ENCODE results near the gene ZNF772.
"Not testable (repeated sequence)": the region's sequence is repeated elsewhere in the genome, so short reads cannot be mapped to it uniquely, and the experiment has no call there.

Gene ZNF772

GRCh38 chr19:57477191-57478008 is at the start of gene ZNF772:
ZNF772 (minus strand) TSS chr19:57477566; CDS start chr19:57477309, 257 bp downstream.
- in situ Hi-C loops (cut with HindIII; ENCODE audit: low sequenced_read_pairs) = no loop called here
- peak within 1 kb of the TSS; percentile 76 for H3K4me3 ChIP-seq (ENCODE audit: low read depth, low read length)
- peak; percentile 96 for DNase-seq (ENCODE audit: low read depth, low spot score)
- TF ChIP-seq CTCF (IDR thresholded peaks at IDR 0.05; ENCODE audit: low read depth, low read length) = peak; percentile 65

- H3K4me3 ChIP-seq (ENCODE audit: low read depth, low read length); in situ Hi-C loops (cut with HindIII; ENCODE audit: low sequenced_read_pairs); DNase-seq (ENCODE audit: low read depth, low spot score): not testable (repeated sequence)
These were observed 40.7 kb upstream of the ZNF772 start for GRCh38 chr19:57518021-57518420.

GRCh38 chr19:57515255-57515654 is 37.9 kb upstream of the ZNF772 start:
- TF ChIP-seq CTCF (IDR thresholded peaks at IDR 0.05; ENCODE audit: low read depth, low read length) = no peak
- DNase-seq (ENCODE audit: low read depth, low spot score) = no peak
- in situ Hi-C loops (cut with HindIII; ENCODE audit: low sequenced_read_pairs) = no loop called here
- H3K4me3 ChIP-seq (ENCODE audit: low read depth, low read length) = no peak overlapping the region

- H3K4me3 ChIP-seq (ENCODE audit: low read depth, low read length) = no peak overlapping the region
- no peak for TF ChIP-seq CTCF (IDR thresholded peaks at IDR 0.05; ENCODE audit: low read depth, low read length)
- in situ Hi-C loops (cut with HindIII; ENCODE audit: low sequenced_read_pairs) = no loop called here
- DNase-seq (ENCODE audit: low read depth, low spot score) = peak; percentile 43
These were observed 35.5 kb upstream of the ZNF772 start for GRCh38 chr19:57512845-57513244.

GRCh38 chr19:57511484-57511883 is 34.1 kb upstream of the ZNF772 start:
- H3K4me3 ChIP-seq (ENCODE audit: low read depth, low read length) = no peak overlapping the region
- DNase-seq (ENCODE audit: low read depth, low spot score) = no peak
- in situ Hi-C loops (cut with HindIII; ENCODE audit: low sequenced_read_pairs) = no loop called here
- no peak for TF ChIP-seq CTCF (IDR thresholded peaks at IDR 0.05; ENCODE audit: low read depth, low read length)

- in situ Hi-C loops (cut with HindIII; ENCODE audit: low sequenced_read_pairs) = no loop called here
- TF ChIP-seq CTCF (IDR thresholded peaks at IDR 0.05; ENCODE audit: low read depth, low read length) = no peak
- DNase-seq (ENCODE audit: low read depth, low spot score) = no peak
- H3K4me3 ChIP-seq (ENCODE audit: low read depth, low read length) = no peak overlapping the region
These were observed 28.8 kb upstream of the ZNF772 start for GRCh38 chr19:57506163-57506562.

- peak overlapping the region; percentile 42 for H3K4me3 ChIP-seq (ENCODE audit: low read depth, low read length)
- DNase-seq (ENCODE audit: low read depth, low spot score) = peak; percentile 49
- in situ Hi-C loops (cut with HindIII; ENCODE audit: low sequenced_read_pairs) = not testable (repeated sequence)
These were observed 23.0 kb upstream of the ZNF772 start for GRCh38 chr19:57500400-57500799.

- peak; percentile 97 for DNase-seq (ENCODE audit: low read depth, low spot score)
- in situ Hi-C loops (cut with HindIII; ENCODE audit: low sequenced_read_pairs) = not testable (repeated sequence)
- peak within 1 kb of the TSS; percentile 68 for H3K4me3 ChIP-seq (ENCODE audit: low read depth, low read length)
These were observed 22.5 kb upstream of the ZNF772 start, which contains the start of gene ZNF773 for GRCh38 chr19:57499680-57500395. ZNF773 (plus strand) TSS chr19:57499938; CDS start chr19:57500081, 143 bp downstream.

- in situ Hi-C loops (cut with HindIII; ENCODE audit: low sequenced_read_pairs); H3K4me3 ChIP-seq (ENCODE audit: low read depth, low read length); DNase-seq (ENCODE audit: low read depth, low spot score): not testable (repeated sequence)
These were observed 21.9 kb upstream of the ZNF772 start for GRCh38 chr19:57499332-57499679.

GRCh38 chr19:57488299-57488644 is 10.9 kb upstream of the ZNF772 start:
- H3K4me3 ChIP-seq (ENCODE audit: low read depth, low read length) = peak overlapping the region; percentile 37
- in situ Hi-C loops (cut with HindIII; ENCODE audit: low sequenced_read_pairs); DNase-seq (ENCODE audit: low read depth, low spot score): not testable (repeated sequence)

- DNase-seq (ENCODE audit: low read depth, low spot score) = peak; percentile 86
- in situ Hi-C loops (cut with HindIII; ENCODE audit: low sequenced_read_pairs) = not testable (repeated sequence)
- peak within 1 kb of the TSS; percentile 56 for H3K4me3 ChIP-seq (ENCODE audit: low read depth, low read length)
These were observed 10.3 kb upstream of the ZNF772 start, which contains the start of gene ZNF419 for GRCh38 chr19:57487477-57488298. ZNF419 (plus strand) TSS chr19:57487750; CDS start chr19:57487951, 201 bp downstream.
